ENCODE data around the gene TMEM217. TPM values are rescaled to one million over a fixed set of nuclear protein-coding genes. Genes with fewer than 3 reads are reported as not detected.

TMEM217 gene
- polyA plus RNA-seq, 1 of the 3 experiments (the other 2 are of a cell fraction): 1.5 TPM

DNA sequence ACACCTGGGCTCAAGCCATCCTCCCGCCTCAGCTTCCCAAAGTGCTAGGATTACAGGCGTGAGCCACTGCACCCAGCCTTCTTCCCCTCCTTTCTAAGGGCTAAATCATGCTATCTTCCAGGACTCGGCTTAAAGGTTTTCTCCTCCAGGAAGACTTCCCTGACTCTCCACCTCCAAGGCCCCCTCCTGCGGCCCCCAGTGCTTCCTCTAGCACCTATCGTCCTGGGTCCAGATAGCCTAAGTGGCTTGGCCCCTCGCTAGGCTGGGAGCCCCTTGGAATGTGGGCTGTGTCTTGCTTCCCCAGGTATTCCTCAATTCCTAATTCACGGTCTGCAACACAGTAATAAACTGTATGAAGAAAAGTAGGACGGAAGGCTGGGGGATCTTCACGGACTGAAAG, 51.3 kb downstream of the TMEM217 start:
- 89% methylated on average over 9 of the region's 9 CpGs for WGBS (ENCODE audit: low lambda C conversion rate)
- Histone ChIP-seq H3K9me2 (no peaks in the 10 kb centered on the region), H3F3A (replicated peaks; ENCODE audit: insufficient read depth) (no peaks in the 10 kb centered on the region), H4K20me1 (ENCODE audit: insufficient read depth) (no peaks in the 10 kb centered on the region), H3K79me2 (ENCODE audit: insufficient read depth) (no peaks in the 10 kb centered on the region), H3K36me3 (replicated peaks in 1 of 2; ENCODE audit: control insufficient read depth in 1 of 2, insufficient read depth in 2 of 2, low read length in 1 of 2) (no peaks in the 10 kb centered on the region), H3K4me2 (no peak overlapping the region), H3K27me3 (ENCODE audit: insufficient read depth) (no peaks in the 10 kb centered on the region), H3K4me1 (ENCODE audit: control insufficient read depth in 1 of 2, insufficient read depth in 2 of 2, low read depth in 1 of 2, low read length in 1 of 2) (peaks cover 0 to 2% of the 10 kb centered on the region in 2 experiments; a peak in 1 of 4 replicates), H3K9me3 (no peaks in the 10 kb centered on the region), H3K9ac (no peak overlapping the region), H3K27ac (ENCODE audit: low read depth in 2 of 2, low read length in 1 of 2) (no peak overlapping the region), H2AFZ (ENCODE audit: low read depth) (no peak overlapping the region), H3K4me3 (ENCODE audit: low read depth in 2 of 2, low read length in 1 of 2) (no peak overlapping the region)
- POLR2A ChIA-PET: no interaction called here
- no peak for DNase-seq
- CTCF ChIA-PET: interaction anchor here (1.0 to 16.3 kb wide), 10 partner anchors 8 to 183 kb away, joined by 3 to 431 read pairs (median 6); partner anchors contain the start of gene PIM1
- no peak for TF ChIP-seq TEAD4 (IDR thresholded peaks at IDR 0.05; ENCODE audit: borderline replicate concordance, insufficient read depth)
- no peak for TF ChIP-seq FOXM1 (IDR thresholded peaks at IDR 0.05; ENCODE audit: low read depth)
- TF ChIP-seq SMC3 (IDR thresholded peaks at IDR 0.05; ENCODE audit: low read depth, low read length): no peak
- no peak for TF ChIP-seq TAF1 (IDR thresholded peaks at IDR 0.05; ENCODE audit: borderline replicate concordance, low read depth, low read length)
- TF ChIP-seq GABPA (IDR thresholded peaks at IDR 0.05; ENCODE audit: low read depth): no peak
- TF ChIP-seq RAD21 (IDR thresholded peaks at IDR 0.05; ENCODE audit: low read length): no peak
- TF ChIP-seq MXI1 (IDR thresholded peaks at IDR 0.05; ENCODE audit: low read depth, low read length): no peak
- no peak for TF ChIP-seq POLR2AphosphoS5 (IDR thresholded peaks at IDR 0.05; ENCODE audit: low read depth, low read length)
- no peak for TF ChIP-seq ELF1 (IDR thresholded peaks at IDR 0.05)
- no peak for TF ChIP-seq GATA2 (CRISPR knock-in tag; IDR thresholded peaks at IDR 0.05)
- TF ChIP-seq JUND (IDR thresholded peaks at IDR 0.05): no peak
- no peak for TF ChIP-seq EP300 (IDR thresholded peaks at IDR 0.05; ENCODE audit: borderline replicate concordance in 1 of 2, low read depth in 1 of 2, low read length in 1 of 2)
- TF ChIP-seq, protein P1, sequence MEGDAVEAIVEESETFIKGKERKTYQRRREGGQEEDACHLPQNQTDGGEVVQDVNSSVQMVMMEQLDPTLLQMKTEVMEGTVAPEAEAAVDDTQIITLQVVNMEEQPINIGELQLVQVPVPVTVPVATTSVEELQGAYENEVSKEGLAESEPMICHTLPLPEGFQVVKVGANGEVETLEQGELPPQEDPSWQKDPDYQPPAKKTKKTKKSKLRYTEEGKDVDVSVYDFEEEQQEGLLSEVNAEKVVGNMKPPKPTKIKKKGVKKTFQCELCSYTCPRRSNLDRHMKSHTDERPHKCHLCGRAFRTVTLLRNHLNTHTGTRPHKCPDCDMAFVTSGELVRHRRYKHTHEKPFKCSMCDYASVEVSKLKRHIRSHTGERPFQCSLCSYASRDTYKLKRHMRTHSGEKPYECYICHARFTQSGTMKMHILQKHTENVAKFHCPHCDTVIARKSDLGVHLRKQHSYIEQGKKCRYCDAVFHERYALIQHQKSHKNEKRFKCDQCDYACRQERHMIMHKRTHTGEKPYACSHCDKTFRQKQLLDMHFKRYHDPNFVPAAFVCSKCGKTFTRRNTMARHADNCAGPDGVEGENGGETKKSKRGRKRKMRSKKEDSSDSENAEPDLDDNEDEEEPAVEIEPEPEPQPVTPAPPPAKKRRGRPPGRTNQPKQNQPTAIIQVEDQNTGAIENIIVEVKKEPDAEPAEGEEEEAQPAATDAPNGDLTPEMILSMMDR (IDR thresholded peaks at IDR 0.05): no peak
- TF ChIP-seq RFX5 (IDR thresholded peaks at IDR 0.05; ENCODE audit: low read length): no peak
- no peak for TF ChIP-seq FOXJ3 (CRISPR knock-in tag; IDR thresholded peaks at IDR 0.05)
- TF ChIP-seq, protein P2, sequence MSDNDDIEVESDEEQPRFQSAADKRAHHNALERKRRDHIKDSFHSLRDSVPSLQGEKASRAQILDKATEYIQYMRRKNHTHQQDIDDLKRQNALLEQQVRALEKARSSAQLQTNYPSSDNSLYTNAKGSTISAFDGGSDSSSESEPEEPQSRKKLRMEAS (IDR thresholded peaks at IDR 0.05; ENCODE audit: low read depth): no peak
- TF ChIP-seq, protein P3, sequence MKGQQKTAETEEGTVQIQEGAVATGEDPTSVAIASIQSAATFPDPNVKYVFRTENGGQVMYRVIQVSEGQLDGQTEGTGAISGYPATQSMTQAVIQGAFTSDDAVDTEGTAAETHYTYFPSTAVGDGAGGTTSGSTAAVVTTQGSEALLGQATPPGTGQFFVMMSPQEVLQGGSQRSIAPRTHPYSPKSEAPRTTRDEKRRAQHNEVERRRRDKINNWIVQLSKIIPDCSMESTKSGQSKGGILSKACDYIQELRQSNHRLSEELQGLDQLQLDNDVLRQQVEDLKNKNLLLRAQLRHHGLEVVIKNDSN (IDR thresholded peaks at IDR 0.05; ENCODE audit: borderline replicate concordance, low read depth): no peak
- no peak for TF ChIP-seq YY1 (IDR thresholded peaks at IDR 0.05; ENCODE audit: low read depth)
- TF ChIP-seq, protein P4, sequence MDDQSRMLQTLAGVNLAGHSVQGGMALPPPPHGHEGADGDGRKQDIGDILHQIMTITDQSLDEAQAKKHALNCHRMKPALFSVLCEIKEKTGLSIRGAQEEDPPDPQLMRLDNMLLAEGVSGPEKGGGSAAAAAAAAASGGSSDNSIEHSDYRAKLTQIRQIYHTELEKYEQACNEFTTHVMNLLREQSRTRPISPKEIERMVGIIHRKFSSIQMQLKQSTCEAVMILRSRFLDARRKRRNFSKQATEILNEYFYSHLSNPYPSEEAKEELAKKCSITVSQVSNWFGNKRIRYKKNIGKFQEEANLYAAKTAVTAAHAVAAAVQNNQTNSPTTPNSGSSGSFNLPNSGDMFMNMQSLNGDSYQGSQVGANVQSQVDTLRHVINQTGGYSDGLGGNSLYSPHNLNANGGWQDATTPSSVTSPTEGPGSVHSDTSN (IDR thresholded peaks at IDR 0.05): no peak
- TF ChIP-seq, protein P5, sequence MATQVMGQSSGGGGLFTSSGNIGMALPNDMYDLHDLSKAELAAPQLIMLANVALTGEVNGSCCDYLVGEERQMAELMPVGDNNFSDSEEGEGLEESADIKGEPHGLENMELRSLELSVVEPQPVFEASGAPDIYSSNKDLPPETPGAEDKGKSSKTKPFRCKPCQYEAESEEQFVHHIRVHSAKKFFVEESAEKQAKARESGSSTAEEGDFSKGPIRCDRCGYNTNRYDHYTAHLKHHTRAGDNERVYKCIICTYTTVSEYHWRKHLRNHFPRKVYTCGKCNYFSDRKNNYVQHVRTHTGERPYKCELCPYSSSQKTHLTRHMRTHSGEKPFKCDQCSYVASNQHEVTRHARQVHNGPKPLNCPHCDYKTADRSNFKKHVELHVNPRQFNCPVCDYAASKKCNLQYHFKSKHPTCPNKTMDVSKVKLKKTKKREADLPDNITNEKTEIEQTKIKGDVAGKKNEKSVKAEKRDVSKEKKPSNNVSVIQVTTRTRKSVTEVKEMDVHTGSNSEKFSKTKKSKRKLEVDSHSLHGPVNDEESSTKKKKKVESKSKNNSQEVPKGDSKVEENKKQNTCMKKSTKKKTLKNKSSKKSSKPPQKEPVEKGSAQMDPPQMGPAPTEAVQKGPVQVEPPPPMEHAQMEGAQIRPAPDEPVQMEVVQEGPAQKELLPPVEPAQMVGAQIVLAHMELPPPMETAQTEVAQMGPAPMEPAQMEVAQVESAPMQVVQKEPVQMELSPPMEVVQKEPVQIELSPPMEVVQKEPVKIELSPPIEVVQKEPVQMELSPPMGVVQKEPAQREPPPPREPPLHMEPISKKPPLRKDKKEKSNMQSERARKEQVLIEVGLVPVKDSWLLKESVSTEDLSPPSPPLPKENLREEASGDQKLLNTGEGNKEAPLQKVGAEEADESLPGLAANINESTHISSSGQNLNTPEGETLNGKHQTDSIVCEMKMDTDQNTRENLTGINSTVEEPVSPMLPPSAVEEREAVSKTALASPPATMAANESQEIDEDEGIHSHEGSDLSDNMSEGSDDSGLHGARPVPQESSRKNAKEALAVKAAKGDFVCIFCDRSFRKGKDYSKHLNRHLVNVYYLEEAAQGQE (IDR thresholded peaks at IDR 0.05; ENCODE audit: low read depth, low read length): no peak

All from SK-N-SH (cell line).